Purkinje cell (primary cell): ENCODE results near the gene MYNN. TPM values are rescaled to one million over a fixed set of nuclear protein-coding genes. Genes with fewer than 3 reads are reported as not detected.

Experiments
- polyA plus RNA-seq: library from polyadenylated mRNA; unstranded; fragments of >200 nt; fragmentation: Nextera tagmentation; gene quantifications from 2 replicates; pipeline ENCODE4 v1.2.1, GENCODE V29; 2014

MYNN gene
- polyA plus RNA-seq: 11.6 and 17.1 TPM in 2 replicates

GRCh38 chr3:169772897-169773816 is at the start of gene MYNN:
MYNN (plus strand) TSS chr3:169773396; CDS start chr3:169774296, 900 bp downstream.

GRCh38 chr3:169764882-169765612 is 8.1 kb upstream of the MYNN start, which contains the start of gene TERC:
TERC (minus strand) TSS chr3:169765060.

GRCh38 chr3:169769287-169770181 is 3.7 kb upstream of the MYNN start, which contains the start of gene ACTRT3:
ACTRT3 (minus strand) TSS chr3:169769561; CDS start chr3:169769520, 41 bp downstream.

GRCh38 chr3:169812332-169813235 is 39.4 kb downstream of the MYNN start, which contains the start of the genes LRRC34 and LRRIQ4:
LRRC34 (minus strand) TSS chr3:169812904; CDS start chr3:169812548, 356 bp downstream.
LRRIQ4 (plus strand) TSS chr3:169812870; CDS start chr3:169821922, 9,052 bp downstream.

Other genes starting within 250 kb of the MYNN start
- gene MECOM, start 109.7 kb upstream of the MYNN start, polyA plus RNA-seq: 1.0 and 2.0 TPM in 2 replicates
- gene TERC, start 8.3 kb upstream of the MYNN start, polyA plus RNA-seq: not detected in 2 replicates
- 1.5 TPM in 2 replicates for gene ACTRT3, start 3.8 kb upstream of the MYNN start, polyA plus RNA-seq
- not detected in 2 replicates for gene LRRIQ4, start 39.5 kb downstream of the MYNN start, polyA plus RNA-seq
- gene LRRC34, start 39.5 kb downstream of the MYNN start, polyA plus RNA-seq: 17.1 and 21.0 TPM in 2 replicates
- 0.98 and 1.9 TPM in 2 replicates for gene LRRC31, start 96.5 kb downstream of the MYNN start, polyA plus RNA-seq
- gene SAMD7, start 138.2 kb downstream of the MYNN start, polyA plus RNA-seq: not detected in 2 replicates
- gene SEC62, start 193.4 kb downstream of the MYNN start, polyA plus RNA-seq: 1,819 and 2,113 TPM in 2 replicates